Stimulated activated CD4-positive, alpha-beta T cell treated with anti-CD3 and anti-CD28 coated beads, Interleukin-1b, Interleukin-23, amount 100 ng/mL, for 24 hours (primary cell): ENCODE measurements around the gene ZBTB7C.
"Not testable (repeated sequence)": the region's sequence is repeated elsewhere in the genome, so short reads cannot be mapped to it uniquely, and the experiment has no call there.

Experiments used
- DNase-seq, 4 experiments: peaks; one replicate each; pipeline ENCODE4 v3.0.0-alpha.2; 2020; ENCODE audit warnings: low read depth in 4 of 4, low spot score in 1 of 4

ZBTB7C gene

GRCh38 chr18:48408727-48409590 is at the start of gene ZBTB7C:
Gene ZBTB7C, minus strand, starts transcription at chr18:48409383.
- no peak for DNase-seq

DNA sequence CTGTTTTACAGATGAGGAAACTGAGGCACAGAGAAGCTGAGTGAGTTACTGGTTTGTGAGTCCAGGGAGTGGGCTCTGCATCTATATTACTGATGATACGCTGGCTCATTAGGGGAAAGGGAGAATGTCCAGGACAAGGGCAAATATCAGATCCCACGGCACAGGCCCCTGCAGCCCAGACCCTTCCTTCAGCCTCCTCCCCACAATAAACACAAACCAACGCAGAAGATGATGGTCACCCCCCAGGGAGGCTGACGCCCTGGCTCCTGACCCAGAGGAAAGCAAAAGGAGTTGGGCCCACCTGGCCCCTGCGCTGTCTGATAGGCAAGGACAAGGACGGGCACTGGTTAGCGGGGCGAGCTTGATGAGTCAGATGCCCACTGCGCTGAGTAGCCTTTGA is 47.7 kb upstream of the ZBTB7C start:
- DNase-seq = no peak

GRCh38 chr18:48455555-48456478 is 46.6 kb upstream of the ZBTB7C start:
- DNase-seq = peak in 3 of 4 experiments; percentile 9 to 21 (median 17)

- no peak for DNase-seq
Observed at GRCh38 chr18:48454261-48454757, 45.1 kb upstream of the ZBTB7C start.

DNA sequence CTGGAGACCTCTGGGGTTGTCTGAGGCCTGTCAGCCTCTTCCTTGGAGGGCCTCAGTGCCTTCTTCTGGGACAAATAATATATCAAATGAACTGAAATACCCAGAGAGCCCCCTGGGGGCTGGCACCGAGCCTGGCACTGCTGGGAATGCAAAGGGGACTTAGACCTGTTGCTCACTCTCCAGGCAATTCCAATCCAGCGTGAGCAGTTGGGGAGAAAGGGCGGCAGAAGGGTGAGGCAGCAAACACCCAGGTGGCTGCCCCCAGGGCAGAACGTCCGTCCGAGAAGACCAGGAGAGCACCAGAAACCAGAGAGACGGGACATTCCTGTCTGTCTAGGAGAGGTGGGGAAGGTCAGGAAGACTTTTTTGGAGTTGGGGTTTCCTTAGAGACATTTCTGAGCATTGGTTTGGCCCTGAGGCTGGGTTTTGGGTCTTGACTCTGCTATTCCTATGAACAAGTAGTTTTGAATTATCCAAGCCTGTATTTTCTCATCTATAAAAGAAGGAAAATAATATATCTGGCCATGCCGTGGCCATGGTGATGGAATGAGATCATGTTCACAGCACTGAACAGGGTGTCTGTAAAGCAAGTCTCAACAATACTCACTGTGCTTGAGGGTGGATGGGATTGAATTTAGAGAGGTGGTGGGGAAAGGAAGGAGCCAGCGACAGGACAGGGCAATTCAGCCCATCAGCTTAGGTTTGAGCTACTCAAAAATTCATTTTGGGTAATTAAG is 44.3 kb upstream of the ZBTB7C start:
- DNase-seq = no peak

- no peak for DNase-seq
Observed at GRCh38 chr18:48452861-48453323, 43.7 kb upstream of the ZBTB7C start.

GRCh38 chr18:48450685-48451084 is 41.5 kb upstream of the ZBTB7C start:
- no peak for DNase-seq

DNA sequence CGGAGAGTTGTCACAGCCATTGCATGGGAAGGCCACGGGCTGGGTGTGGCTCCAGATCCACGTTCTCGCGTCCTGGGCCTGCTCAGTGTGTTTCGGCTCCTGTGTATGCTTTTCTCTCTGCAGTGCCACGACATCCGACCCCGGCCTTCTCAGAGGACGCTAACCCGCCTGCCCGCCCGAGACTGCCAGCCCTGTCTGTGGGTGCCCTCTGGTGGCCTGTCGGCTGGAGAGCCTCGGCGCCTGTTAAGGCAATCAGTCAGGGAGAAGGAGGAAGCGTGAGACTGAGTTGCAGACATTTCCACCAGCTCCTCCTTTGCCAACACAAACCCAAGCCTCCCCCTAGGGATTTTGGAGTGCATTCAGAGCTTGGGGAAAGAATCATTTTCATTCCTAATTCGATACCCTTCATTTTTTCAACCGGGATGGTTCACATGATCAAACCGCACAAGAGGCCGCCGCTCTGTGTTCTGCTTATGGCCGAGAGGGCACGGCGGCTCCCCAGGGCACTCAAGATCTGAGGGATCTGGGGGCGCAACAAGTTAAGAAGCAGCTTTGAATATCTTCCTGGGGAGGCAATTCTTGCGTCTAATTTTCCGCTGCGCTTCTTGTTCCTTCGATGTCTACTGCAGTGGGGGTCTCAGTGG is 37.5 kb upstream of the ZBTB7C start:
- DNase-seq = peak; percentile 15 to 65 (median 47)

DNA sequence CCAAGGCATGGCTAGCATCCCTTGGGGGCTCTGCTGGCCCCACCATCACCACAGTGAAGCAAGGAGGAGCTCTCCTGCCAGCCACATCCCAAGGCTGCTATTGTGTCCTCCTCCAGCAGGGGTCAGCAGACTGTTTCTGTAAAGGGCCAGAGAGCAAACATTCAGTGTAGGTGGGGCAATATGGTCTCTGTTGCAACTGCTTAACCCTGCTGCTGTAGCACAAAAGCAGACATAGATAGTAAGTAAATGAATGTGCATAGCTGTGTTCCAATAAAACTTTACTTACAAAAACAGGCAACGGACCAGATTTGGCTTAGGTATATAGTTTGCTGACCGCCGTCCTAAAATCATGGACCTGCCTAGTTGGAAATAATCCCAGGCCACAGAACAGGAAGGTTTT is 36.4 kb upstream of the ZBTB7C start:
- peak; percentile 45 to 62 (median 53) for DNase-seq

- no peak for DNase-seq
Observed at GRCh38 chr18:48442761-48443160, 33.6 kb upstream of the ZBTB7C start.

DNA sequence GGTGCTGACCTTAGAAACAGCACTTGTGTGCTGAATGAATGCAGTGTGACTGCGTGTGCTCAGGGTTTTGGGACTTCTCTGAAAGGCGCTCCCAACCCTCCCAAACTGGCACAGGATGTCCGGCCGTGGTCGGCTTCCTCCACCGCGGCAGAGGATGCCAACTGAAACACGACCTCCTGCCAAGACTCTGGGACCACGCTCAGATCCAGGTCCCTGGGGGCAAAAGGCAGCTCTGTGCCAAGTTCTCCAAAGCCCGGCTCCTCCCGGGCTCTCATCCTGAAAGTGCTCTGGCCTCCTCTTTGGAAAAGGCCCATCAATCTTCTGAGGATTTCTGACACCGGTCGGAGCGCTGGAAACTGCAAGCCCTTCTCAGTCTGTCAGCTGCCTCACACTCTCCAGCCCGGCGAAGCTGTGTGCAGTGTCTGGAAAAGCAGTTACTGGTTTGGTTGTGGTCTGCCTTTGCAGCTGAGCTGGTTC is 32.3 kb upstream of the ZBTB7C start:
- no peak for DNase-seq

DNA sequence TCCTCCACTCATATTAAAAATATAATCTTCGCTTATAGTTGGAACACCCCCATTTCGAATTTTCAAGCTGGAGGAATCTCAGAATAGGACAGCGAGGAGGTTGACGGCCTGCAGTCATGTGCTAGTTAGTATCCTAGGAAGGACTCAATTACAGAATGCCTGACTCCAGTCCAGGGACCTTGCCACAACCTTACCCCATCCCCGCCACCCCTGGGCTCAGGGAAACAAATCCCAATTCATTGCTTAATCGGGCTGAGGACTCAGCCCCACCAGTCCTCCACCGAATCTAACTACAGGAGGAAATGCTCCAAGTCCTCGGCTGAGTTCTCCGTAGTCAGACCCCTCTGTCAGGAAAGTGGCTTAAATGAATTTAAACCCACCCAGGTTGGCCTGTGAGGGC is 31.7 kb upstream of the ZBTB7C start:
- DNase-seq = no peak

- DNase-seq = no peak
Observed at GRCh38 chr18:48436907-48437306, 27.7 kb upstream of the ZBTB7C start.

GRCh38 chr18:48434382-48434781 is 25.2 kb upstream of the ZBTB7C start:
- not testable (repeated sequence) for DNase-seq

- DNase-seq = no peak
Observed at GRCh38 chr18:48433541-48433940, 24.4 kb upstream of the ZBTB7C start.

DNA sequence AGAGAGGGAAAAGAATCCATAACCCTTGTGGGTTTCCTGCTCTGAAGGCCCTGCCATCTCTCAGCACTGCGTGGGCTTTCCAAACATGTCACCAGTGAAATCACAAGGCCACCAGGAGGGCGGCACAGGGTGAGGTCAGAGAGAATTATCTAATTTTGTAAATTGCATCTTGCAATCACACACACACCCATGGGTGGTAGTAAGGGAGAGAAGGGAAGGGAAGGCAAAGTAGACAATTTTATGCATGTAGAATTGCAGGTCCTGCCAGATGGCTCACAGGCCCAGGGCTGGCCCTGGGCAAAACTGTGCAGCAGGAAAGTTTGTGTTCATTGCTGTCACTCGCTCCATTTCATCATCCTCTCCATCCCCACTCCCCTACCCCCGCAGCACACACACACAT is 21.0 kb upstream of the ZBTB7C start:
- DNase-seq = no peak

GRCh38 chr18:48428475-48429177 is 19.4 kb upstream of the ZBTB7C start:
- DNase-seq = no peak

DNA sequence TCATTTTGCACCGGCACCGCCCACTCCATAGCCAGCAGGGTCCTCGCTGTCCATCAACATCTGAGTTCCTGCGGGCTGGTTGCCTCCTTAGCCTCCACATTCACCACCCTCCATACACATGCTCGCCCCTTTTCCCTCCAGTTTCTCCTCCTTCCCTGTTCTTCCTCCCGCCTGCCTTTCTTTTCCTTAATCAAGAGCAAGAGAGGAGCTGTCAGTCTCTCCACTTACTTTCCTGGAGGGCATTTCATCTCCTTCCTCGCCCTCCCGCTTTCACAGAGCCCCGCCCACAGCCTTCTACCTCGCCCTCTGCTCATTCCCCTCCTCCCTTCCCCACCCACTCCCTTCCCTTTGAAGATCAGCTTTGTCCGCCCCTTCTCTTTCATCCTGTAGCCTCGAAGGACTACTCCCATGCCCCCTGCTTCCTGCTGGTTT is 13.8 kb upstream of the ZBTB7C start:
- DNase-seq = no peak

DNA sequence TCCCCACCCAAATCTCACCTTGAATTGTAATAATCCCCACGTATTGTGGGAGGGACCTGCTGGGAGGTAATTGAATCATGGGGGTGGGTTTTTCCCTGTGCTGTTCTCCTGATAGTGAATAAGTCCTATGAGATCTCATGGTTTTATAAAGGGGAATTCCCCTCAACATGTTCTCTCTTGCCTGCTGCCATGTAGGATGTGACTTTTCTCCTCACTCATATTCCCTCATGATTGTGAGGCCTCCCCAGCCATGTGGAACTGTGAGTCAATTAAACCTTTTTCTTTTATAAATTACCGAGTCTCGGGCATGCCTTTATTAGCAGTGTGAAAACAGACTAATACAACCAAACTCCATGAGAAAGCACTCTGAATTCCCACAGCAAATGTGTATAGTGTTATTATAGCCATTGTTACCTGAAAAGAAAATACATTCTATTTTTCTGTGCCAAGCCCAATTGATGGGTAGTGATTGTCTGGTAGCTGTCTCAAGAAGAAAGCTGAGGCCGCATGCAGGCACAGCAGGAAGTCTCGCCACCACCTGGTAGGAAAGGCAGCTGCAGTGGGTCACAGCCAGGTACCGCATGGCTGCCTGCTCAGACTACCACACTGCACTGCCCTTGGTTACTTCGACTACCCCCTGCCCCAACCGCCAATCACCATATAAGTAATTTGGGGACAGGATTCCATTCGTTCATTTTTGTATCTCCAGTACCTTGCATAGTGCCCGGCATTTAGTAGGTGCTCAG is 10.3 kb upstream of the ZBTB7C start:
- no peak for DNase-seq
